ENCODE measurements around the gene IQCF6.

IQCF6 gene

GRCh38 chr3:51735039-51735438, 44.0 kb downstream of the IQCF6 start:
- Histone ChIP-seq H3K9me3 (ENCODE audit: insufficient read depth, low read depth, low read length) (no peaks in the 10 kb centered on the region), H3K4me3 (ENCODE audit: low read length) (no peak overlapping the region), H3K27ac (ENCODE audit: low read depth, low read length) (no peak overlapping the region), H3K4me1 (ENCODE audit: insufficient read depth, low read length) (peaks cover 10% of the 10 kb centered on the region), H3K27me3 (ENCODE audit: insufficient read depth, low read length) (no peaks in the 10 kb centered on the region), H3K9ac (ENCODE audit: low read depth, low read length) (peak overlapping the region; percentile 24; the same call in 1 of the 2 replicates), H3K36me3 (ENCODE audit: insufficient read depth, low read length) (no peaks in the 10 kb centered on the region)
- WGBS = no CpG with 5 or more reads among the region's 3 CpGs

DNA sequence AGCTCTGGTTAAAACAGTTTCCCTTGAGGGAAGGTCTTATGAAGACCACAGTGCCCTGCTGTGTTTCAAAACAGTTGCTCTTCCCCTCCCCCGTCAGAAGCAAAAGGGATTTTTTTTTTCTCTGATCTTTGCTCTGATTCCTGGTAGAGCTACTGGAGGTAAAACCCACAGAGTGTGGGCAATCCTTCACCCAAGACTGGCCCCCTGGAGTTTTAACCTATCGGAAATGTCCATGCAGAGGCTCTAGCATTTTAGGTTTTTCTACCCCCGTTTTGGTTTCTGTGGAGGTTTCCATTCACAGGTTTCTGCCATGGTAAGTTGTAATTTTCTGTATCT, 44.5 kb downstream of the IQCF6 start:
- Histone ChIP-seq H3K27me3 (ENCODE audit: insufficient read depth, low read length) (no peaks in the 10 kb centered on the region), H3K9ac (ENCODE audit: low read depth, low read length) (peak overlapping the region; percentile 24; the same call in 1 of the 2 replicates), H3K9me3 (ENCODE audit: insufficient read depth, low read depth, low read length) (no peaks in the 10 kb centered on the region), H3K4me3 (ENCODE audit: low read length) (no peak overlapping the region), H3K4me1 (ENCODE audit: insufficient read depth, low read length) (peaks cover 10% of the 10 kb centered on the region), H3K36me3 (ENCODE audit: insufficient read depth, low read length) (no peaks in the 10 kb centered on the region), H3K27ac (ENCODE audit: low read depth, low read length) (no peak overlapping the region; the same call in 1 of the 2 replicates)
- WGBS = 34% methylated on average over 3 of the region's 3 CpGs

DNA sequence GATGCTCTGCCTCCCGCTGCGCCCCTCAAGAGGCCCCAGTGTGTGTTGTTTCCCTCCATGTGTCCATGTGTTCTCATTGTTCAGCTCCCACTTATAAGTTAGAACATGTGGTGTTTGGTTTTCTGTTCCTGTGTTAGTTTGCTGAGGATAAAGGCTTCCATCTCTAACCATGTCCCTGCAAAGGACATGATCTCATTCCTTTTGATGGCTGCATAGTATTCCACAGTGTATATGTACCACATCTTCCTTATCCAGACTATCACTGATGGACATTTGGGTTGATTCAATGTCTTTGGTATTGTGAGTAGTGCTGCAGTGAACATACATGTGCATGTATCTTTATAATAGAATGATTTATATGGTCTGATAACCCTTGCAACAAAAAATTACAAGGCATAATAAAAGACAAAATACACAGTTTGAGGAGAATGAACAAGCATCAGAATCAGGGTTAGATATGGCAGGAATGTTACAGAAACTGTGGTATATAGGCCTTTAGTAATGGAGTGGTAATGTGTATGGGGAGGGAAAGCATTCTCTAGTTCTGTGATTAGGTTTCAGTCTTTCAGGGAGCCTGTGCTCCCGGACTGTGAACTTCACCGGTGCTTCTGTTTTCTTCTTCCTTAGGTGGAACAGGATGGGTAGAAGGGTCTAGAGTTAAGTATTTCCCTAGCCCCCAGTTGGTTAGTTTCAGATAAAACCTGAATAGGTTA, 45.0 kb downstream of the IQCF6 start:
- Histone ChIP-seq H3K27me3 (ENCODE audit: insufficient read depth, low read length) (no peaks in the 10 kb centered on the region), H3K4me3 (ENCODE audit: low read length) (no peak overlapping the region), H3K27ac (ENCODE audit: low read depth, low read length) (no peak overlapping the region; the same call in 1 of the 2 replicates), H3K9me3 (ENCODE audit: insufficient read depth, low read depth, low read length) (no peaks in the 10 kb centered on the region), H3K36me3 (ENCODE audit: insufficient read depth, low read length) (no peaks in the 10 kb centered on the region), H3K4me1 (ENCODE audit: insufficient read depth, low read length) (peaks cover 10% of the 10 kb centered on the region), H3K9ac (ENCODE audit: low read depth, low read length) (no peak overlapping the region)
- 77% methylated on average over 4 of the region's 4 CpGs for WGBS

GRCh38 chr3:51729042-51729633, 49.9 kb downstream of the IQCF6 start:
- Histone ChIP-seq H3K4me1 (ENCODE audit: insufficient read depth, low read length) (peaks cover under 1% of the 10 kb centered on the region; the same call in 1 of the 2 replicates), H3K27me3 (ENCODE audit: insufficient read depth, low read length) (no peaks in the 10 kb centered on the region), H3K27ac (ENCODE audit: low read depth, low read length) (no peak overlapping the region), H3K9ac (ENCODE audit: low read depth, low read length) (no peak overlapping the region), H3K36me3 (ENCODE audit: insufficient read depth, low read length) (no peaks in the 10 kb centered on the region), H3K9me3 (ENCODE audit: insufficient read depth, low read depth, low read length) (no peaks in the 10 kb centered on the region), H3K4me3 (ENCODE audit: low read length) (no peak overlapping the region)
